Stimulated activated CD4-positive, alpha-beta T cell treated with anti-CD3 and anti-CD28 coated beads, Interleukin-1b, Interleukin-23, amount 100 ng/mL, for 4 hours (primary cell): ENCODE measurements around the gene MFGE8.

Experiments
- DNase-seq, 2 donors: peaks; one replicate each; pipeline ENCODE4 v3.0.0-alpha.2; 2020; ENCODE audit warnings: low read depth in 2 of 2

MFGE8 gene

DNA sequence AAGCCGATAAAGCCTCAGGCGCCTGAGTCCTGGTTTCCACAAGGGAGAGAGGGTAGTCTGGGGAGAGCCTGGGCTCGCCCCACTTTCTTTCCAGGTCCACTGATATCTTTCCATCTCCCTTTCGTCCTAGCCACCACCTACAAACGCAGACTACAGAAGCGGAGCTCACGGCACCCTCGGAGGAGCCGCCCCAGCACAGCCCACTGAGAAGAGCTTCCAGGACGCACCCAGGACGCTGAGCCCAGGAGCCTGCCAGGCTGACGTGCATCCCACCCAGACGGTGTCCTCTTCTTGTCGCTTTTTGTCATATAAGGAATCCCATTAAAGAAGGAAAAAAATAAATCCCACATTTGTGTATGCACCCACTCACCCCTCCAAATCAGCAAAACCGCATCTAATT is 38.9 kb downstream of the MFGE8 start:
- no peak for DNase-seq

DNA sequence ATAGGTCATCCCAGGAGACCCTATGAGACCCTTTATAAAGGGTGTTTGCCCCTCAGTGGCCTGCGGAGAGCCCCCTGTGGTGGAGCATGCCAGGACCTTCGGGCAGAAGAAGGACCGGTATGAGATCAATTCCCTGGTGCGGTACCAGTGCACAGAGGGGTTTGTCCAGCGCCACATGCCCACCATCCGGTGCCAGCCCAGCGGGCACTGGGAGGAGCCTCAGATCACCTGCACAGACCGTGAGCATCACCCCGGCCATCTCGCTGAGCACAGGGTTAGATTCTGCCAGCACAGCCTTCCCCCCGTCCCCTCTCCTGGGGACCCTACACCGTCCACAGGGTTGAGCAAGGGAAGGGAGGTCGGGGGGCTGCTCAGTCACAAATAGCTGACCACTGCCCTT is 39.4 kb downstream of the MFGE8 start:
- no peak for DNase-seq

- no peak for DNase-seq
Measured at GRCh38 chr15:88872706-88873105, 40.5 kb downstream of the MFGE8 start.

- no peak for DNase-seq
Measured at GRCh38 chr15:88872106-88872505, 41.1 kb downstream of the MFGE8 start.

DNA sequence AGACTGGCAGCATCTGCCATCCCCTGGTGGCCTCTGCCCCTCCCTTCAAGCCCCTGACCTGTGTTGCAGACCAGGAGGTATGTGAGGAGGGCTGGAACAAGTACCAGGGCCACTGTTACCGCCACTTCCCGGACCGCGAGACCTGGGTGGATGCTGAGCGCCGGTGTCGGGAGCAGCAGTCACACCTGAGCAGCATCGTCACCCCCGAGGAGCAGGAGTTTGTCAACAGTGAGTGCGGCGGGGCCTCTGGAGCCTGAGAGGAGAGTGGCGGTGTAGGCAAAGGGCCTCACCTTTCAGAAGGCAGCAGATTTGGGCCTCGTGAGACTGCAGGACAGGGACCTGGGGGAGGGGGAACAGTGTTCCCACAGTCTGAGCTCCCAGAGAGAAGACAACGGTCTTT is 41.9 kb downstream of the MFGE8 start:
- no peak for DNase-seq

DNA sequence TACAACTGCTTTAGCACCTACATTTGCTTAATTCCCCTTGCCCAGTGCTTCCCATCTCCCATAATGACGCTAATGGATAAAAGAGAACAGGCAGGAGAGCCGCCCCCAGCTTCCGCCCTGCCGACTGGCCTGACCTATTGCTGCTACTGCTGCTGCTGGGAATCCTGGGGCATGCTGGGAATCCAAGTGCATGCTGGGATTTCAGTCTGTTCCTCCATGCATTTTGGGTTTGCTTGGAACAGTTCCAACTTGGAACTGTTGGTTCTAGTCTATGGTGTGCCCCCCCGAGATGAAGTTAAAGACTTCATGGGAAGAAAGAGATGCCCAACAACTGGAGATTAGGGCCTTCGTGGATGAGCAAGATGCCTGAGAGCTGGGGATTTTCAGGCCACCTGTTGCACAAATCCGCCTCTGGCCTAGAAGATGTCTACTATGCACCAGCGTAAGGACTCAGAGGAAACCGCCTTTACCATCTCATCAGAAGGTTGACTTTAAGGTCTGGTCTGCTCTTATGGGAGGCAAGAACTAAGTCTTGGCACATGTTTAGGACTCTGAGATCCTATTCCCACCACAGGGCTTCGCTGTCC is 46.8 kb downstream of the MFGE8 start:
- no peak for DNase-seq

GRCh38 chr15:88865498-88866099 is 47.6 kb downstream of the MFGE8 start:
- no peak for DNase-seq

DNA sequence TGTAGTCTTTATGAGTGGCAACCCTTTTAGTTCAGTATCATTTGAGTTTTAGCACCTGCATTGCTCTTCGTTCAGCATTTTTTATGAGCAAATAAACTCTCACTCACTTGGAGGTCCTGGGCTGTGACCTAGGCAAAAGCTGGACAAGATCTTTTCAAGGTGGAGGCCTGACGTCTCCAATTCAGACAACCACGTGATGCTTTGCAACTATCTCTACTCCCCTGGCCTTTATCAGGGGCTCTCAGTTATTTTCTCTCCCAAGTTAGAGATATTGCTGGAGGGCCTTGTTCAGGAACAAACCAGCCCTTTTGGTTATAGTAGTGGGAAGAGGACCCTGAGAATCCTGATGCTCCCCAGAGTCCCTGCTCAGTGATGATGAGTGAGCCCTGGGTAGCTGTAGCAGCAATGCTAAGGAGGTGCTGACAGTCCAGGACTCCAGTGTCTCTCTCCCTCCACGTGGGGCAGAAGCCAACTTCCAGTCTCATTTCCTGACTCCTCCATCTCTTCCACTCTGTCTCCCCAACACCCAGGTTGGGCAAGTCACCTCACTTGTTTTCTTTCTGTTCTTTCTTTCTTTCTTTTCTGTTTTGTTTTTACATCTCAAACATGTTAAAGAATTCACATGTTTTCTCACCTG is 48.2 kb downstream of the MFGE8 start:
- no peak for DNase-seq

- no peak for DNase-seq
Measured at GRCh38 chr15:88863412-88863811, 49.8 kb downstream of the MFGE8 start.

GRCh38 chr15:88860212-88860611 is 53.0 kb downstream of the MFGE8 start:
- no peak for DNase-seq

- DNase-seq, result no peak
Measured at GRCh38 chr15:88859550-88859949, 53.6 kb downstream of the MFGE8 start.

GRCh38 chr15:88858934-88859333 is 54.2 kb downstream of the MFGE8 start:
- no peak for DNase-seq

- no peak for DNase-seq
Measured at GRCh38 chr15:88852476-88852875, 60.7 kb downstream of the MFGE8 start.

DNA sequence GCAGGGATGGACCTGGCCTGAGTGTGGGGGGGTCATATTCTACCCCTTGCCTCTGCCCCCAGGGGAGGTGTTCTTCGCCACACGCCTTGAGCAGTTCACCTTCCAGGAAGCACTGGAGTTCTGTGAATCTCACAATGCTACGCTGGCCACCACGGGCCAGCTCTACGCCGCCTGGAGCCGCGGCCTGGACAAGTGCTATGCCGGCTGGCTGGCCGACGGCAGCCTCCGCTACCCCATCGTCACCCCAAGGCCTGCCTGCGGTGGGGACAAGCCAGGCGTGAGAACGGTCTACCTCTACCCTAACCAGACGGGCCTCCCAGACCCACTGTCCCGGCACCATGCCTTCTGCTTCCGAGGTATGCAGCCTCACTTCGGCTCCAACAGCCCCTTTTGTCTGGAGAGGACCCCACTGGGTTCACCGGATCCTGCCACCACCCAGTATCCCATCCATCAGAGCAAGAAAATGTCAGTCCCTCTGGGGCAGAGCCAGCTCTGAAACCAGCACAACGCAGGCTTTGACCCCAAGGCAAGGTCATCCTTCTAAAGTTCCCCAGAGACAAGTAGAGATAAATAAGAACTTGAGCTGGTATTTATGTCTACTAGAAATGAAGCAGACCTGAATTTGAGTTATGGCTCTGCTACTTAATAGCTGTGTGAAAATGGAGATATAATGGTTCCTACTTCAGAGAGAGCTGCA is 63.7 kb downstream of the MFGE8 start:
- DNase-seq, result no peak
